ENCODE measurements around the gene SPTLC3.

SPTLC3 gene

DNA sequence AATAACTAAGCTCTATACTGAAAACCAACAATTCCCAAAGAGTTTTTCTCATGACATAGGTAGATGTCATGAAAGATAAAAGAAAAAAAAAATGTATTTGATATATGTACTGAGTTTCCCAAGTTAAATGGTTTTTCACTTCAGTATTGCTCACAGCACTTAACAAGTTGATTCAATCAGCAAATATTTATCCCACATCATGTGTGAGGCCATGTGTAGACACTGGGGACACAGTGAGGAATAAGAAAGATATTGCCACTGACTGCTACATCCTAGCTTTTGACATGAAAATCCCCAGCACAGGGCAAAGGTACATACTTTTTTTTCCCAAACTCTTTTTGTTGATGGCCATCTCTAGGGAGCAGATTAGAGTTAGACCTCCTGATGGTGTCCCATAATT is 25.3 kb downstream of the SPTLC3 start:
- no peak for TF ChIP-seq OSR1 (CRISPR knock-in tag; IDR thresholded peaks at IDR 0.05)
- TF ChIP-seq ZFP30 (CRISPR knock-in tag; IDR thresholded peaks at IDR 0.05): no peak
- TF ChIP-seq CSDC2 (CRISPR knock-in tag; IDR thresholded peaks at IDR 0.05): no peak
- TF ChIP-seq ISL1 (CRISPR knock-in tag; IDR thresholded peaks at IDR 0.05): no peak
- no peak for TF ChIP-seq ARNTL (CRISPR knock-in tag; IDR thresholded peaks at IDR 0.05; ENCODE audit: borderline replicate concordance, low read depth)
- no peak for TF ChIP-seq SNAI2 (CRISPR knock-in tag; IDR thresholded peaks at IDR 0.05)
- TF ChIP-seq TCF4 (CRISPR knock-in tag; IDR thresholded peaks at IDR 0.05; ENCODE audit: borderline replicate concordance): no peak
- no peak for TF ChIP-seq PPARA (CRISPR knock-in tag; IDR thresholded peaks at IDR 0.05; ENCODE audit: borderline replicate concordance)
- TF ChIP-seq CSRNP3 (CRISPR knock-in tag; IDR thresholded peaks at IDR 0.05): no peak
- ATAC-seq: no peak

- no peak for ATAC-seq
Observed at GRCh38 chr20:13034936-13035335, 26.2 kb downstream of the SPTLC3 start.

DNA sequence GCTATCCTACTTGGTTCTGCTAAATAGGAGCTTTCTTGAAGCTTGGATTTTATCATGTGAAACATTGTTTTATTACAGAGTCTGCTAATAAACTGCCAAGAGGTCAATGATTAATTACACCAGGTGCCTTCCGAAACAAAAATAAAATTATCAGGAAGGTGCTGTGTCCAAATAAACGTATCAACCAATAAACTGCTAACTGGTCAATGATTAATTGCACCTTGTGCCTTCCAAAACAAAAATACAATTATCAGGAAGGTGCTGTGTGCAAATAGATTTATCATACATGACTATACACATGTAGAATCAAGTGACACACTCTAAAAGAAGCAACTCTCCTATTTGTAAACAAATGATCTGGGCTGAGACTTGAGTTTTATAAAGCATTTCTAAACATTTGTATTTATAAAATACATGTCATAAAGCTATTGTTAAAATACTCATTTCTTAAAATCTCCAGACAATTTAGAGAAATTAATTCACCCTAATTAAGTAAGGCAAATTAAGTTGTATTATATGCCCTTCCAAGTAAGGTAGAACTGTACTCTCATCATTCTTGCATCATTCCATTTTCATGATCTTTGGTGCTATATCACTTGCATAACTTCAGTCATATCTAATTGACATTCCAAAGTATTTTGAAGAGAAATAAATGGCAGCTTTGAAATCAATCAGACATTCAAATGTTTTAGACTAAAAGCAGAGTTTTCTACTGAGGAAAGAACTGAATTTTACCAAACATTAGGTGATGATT is 26.8 kb downstream of the SPTLC3 start:
- ATAC-seq: no peak
- TF ChIP-seq PPARA (CRISPR knock-in tag; IDR thresholded peaks at IDR 0.05; ENCODE audit: borderline replicate concordance): no peak
- TF ChIP-seq ZFP3 (CRISPR knock-in tag; IDR thresholded peaks at IDR 0.05): no peak
- no peak for TF ChIP-seq CREB5 (CRISPR knock-in tag; IDR thresholded peaks at IDR 0.05; ENCODE audit: low read depth)
- no peak for TF ChIP-seq ZNF70 (CRISPR knock-in tag; IDR thresholded peaks at IDR 0.05)
- TF ChIP-seq BACH2 (CRISPR knock-in tag; IDR thresholded peaks at IDR 0.05; ENCODE audit: borderline replicate concordance): no peak

More at GRCh38 chr20:13034936-13035335, 26.2 kb downstream of the SPTLC3 start:
- TF ChIP-seq GLIS3 (CRISPR knock-in tag; IDR thresholded peaks at IDR 0.05) (no peak), ESRRG (CRISPR knock-in tag; IDR thresholded peaks at IDR 0.05) (no peak), POU6F1 (CRISPR knock-in tag; IDR thresholded peaks at IDR 0.05; ENCODE audit: borderline replicate concordance, low read depth) (no peak), CREB5 (CRISPR knock-in tag; IDR thresholded peaks at IDR 0.05; ENCODE audit: low read depth) (no peak)

GRCh38 chr20:13037727-13038126 is 29.0 kb downstream of the SPTLC3 start:
- TF ChIP-seq ZFP30 (CRISPR knock-in tag; IDR thresholded peaks at IDR 0.05) (no peak), TCF4 (CRISPR knock-in tag; IDR thresholded peaks at IDR 0.05; ENCODE audit: borderline replicate concordance) (no peak)
- ATAC-seq: no peak

- ATAC-seq: no peak
- TF ChIP-seq ZC3H10 (CRISPR knock-in tag; IDR thresholded peaks at IDR 0.05): no peak
- no peak for TF ChIP-seq ISL1 (CRISPR knock-in tag; IDR thresholded peaks at IDR 0.05)
- no peak for TF ChIP-seq ZFP30 (CRISPR knock-in tag; IDR thresholded peaks at IDR 0.05)
- no peak for TF ChIP-seq ZNF8 (CRISPR knock-in tag; IDR thresholded peaks at IDR 0.05)
- no peak for TF ChIP-seq TOX (CRISPR knock-in tag; IDR thresholded peaks at IDR 0.05; ENCODE audit: borderline replicate concordance)
- no peak for TF ChIP-seq OSR1 (CRISPR knock-in tag; IDR thresholded peaks at IDR 0.05)
- TF ChIP-seq, protein P1, sequence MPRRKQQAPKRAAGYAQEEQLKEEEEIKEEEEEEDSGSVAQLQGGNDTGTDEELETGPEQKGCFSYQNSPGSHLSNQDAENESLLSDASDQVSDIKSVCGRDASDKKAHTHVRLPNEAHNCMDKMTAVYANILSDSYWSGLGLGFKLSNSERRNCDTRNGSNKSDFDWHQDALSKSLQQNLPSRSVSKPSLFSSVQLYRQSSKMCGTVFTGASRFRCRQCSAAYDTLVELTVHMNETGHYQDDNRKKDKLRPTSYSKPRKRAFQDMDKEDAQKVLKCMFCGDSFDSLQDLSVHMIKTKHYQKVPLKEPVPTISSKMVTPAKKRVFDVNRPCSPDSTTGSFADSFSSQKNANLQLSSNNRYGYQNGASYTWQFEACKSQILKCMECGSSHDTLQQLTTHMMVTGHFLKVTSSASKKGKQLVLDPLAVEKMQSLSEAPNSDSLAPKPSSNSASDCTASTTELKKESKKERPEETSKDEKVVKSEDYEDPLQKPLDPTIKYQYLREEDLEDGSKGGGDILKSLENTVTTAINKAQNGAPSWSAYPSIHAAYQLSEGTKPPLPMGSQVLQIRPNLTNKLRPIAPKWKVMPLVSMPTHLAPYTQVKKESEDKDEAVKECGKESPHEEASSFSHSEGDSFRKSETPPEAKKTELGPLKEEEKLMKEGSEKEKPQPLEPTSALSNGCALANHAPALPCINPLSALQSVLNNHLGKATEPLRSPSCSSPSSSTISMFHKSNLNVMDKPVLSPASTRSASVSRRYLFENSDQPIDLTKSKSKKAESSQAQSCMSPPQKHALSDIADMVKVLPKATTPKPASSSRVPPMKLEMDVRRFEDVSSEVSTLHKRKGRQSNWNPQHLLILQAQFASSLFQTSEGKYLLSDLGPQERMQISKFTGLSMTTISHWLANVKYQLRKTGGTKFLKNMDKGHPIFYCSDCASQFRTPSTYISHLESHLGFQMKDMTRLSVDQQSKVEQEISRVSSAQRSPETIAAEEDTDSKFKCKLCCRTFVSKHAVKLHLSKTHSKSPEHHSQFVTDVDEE (CRISPR knock-in tag; IDR thresholded peaks at IDR 0.05): no peak
- TF ChIP-seq ARNTL (CRISPR knock-in tag; IDR thresholded peaks at IDR 0.05; ENCODE audit: borderline replicate concordance, low read depth): no peak
- no peak for TF ChIP-seq ZFP3 (CRISPR knock-in tag; IDR thresholded peaks at IDR 0.05)
- no peak for TF ChIP-seq CSRNP3 (CRISPR knock-in tag; IDR thresholded peaks at IDR 0.05)
- TF ChIP-seq CREB5 (CRISPR knock-in tag; IDR thresholded peaks at IDR 0.05; ENCODE audit: low read depth): no peak
- TF ChIP-seq BACH2 (CRISPR knock-in tag; IDR thresholded peaks at IDR 0.05; ENCODE audit: borderline replicate concordance): no peak
- no peak for TF ChIP-seq SNAI2 (CRISPR knock-in tag; IDR thresholded peaks at IDR 0.05)
Observed at GRCh38 chr20:13041574-13042457, 33.0 kb downstream of the SPTLC3 start.

All from SK-N-SH treated with all-trans-retinoic acid at 6 μM for 48 hours (cell line).